ENCODE data around the gene IL17D.

The IL17D gene

GRCh38 chr13:20702530-20702914 is 977 bp upstream of the IL17D start:
- H3K27me3 ChIP-seq (ENCODE audit: insufficient read depth, low read length): no peaks in the 10 kb centered on the region
- H2AFZ ChIP-seq (ENCODE audit: low read depth, low read length): peak overlapping the region; percentile 79
- peaks cover 9% of the 10 kb centered on the region for H3K4me1 ChIP-seq (ENCODE audit: insufficient read depth, low read length)
- no peaks in the 10 kb centered on the region for H3K36me3 ChIP-seq (ENCODE audit: insufficient read depth, low read length)
- H3K4me3 ChIP-seq (ENCODE audit: low read length): peak overlapping the region; percentile 68
- H3K9me3 ChIP-seq (ENCODE audit: low read length): no peaks in the 10 kb centered on the region

GRCh38 chr13:20703780-20704458 is 420 bp downstream of the IL17D start:
- no peaks in the 10 kb centered on the region for H3K9me3 ChIP-seq (ENCODE audit: low read length)
- peak overlapping the region; percentile 68 for H3K4me3 ChIP-seq (ENCODE audit: low read length)
- no peaks in the 10 kb centered on the region for H3K27me3 ChIP-seq (ENCODE audit: insufficient read depth, low read length)
- no peak overlapping the region for H2AFZ ChIP-seq (ENCODE audit: low read depth, low read length)
- H3K4me1 ChIP-seq (ENCODE audit: insufficient read depth, low read length): peaks cover 9% of the 10 kb centered on the region
- H3K36me3 ChIP-seq (ENCODE audit: insufficient read depth, low read length): no peaks in the 10 kb centered on the region

DNA sequence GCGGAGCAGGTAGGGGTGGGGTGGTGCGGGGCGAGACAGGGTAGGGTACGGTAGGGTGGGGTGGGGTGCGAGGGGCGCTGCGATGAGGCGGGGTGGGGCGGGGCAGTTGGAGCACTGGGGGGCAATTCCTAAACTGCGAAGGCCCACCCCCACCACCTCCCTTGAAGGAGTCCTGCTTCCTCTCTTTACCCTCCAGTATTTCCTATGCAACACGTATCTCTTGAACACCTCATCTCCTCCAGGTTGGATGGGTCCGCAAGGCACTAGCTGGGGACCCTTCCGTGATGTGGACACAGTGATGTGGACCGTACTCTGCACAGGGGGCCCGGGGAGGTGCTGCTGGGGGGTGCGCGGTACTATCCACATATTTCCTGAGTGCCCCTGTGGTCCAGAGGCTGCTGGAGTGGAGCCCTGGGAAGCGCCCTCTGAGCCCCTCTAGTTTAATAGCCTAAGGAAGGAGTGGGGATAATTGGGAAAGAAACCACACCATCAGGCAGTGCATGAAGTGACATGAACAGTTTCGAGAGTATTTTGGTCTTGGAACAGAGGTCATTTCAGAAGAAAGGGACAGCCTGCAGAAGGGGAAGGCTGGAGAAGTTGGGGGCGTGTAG is 1.1 kb downstream of the IL17D start:
- Histone ChIP-seq H3K36me3 (ENCODE audit: insufficient read depth, low read length) (no peaks in the 10 kb centered on the region), H2AFZ (ENCODE audit: low read depth, low read length) (no peak overlapping the region), H3K27me3 (ENCODE audit: insufficient read depth, low read length) (no peaks in the 10 kb centered on the region), H3K4me3 (ENCODE audit: low read length) (no peak overlapping the region), H3K4me1 (ENCODE audit: insufficient read depth, low read length) (peaks cover 9% of the 10 kb centered on the region), H3K9me3 (ENCODE audit: low read length) (no peaks in the 10 kb centered on the region)

GRCh38 chr13:20706661-20707060 is 3.2 kb downstream of the IL17D start:
- Histone ChIP-seq H3K4me1 (ENCODE audit: insufficient read depth, low read length) (peaks cover 9% of the 10 kb centered on the region), H3K36me3 (ENCODE audit: insufficient read depth, low read length) (no peaks in the 10 kb centered on the region), H3K9me3 (ENCODE audit: low read length) (peaks cover 2% of the 10 kb centered on the region), H3K27me3 (ENCODE audit: insufficient read depth, low read length) (no peaks in the 10 kb centered on the region), H2AFZ (ENCODE audit: low read depth, low read length) (no peak overlapping the region), H3K4me3 (ENCODE audit: low read length) (no peak overlapping the region)

DNA sequence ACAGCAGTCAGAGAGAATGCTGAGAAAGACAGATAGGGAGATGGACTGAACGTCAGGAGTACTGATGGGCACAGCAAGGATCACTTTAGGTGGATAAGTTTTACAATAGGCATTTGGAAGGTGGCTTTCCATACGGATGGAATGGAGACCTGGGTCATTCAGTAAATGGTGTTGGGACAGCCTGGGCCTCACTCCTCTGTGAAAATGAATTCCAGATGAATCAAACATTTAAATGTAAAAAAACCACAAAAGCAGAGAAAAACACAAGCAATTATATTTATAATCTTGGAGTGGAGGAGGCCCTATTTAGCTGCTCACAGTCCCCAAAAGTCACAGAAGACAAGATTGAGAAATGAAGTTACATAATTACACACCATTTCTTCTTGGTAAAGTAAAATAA is 4.7 kb downstream of the IL17D start:
- peaks cover 2% of the 10 kb centered on the region for H3K9me3 ChIP-seq (ENCODE audit: low read length)

GRCh38 chr13:20709369-20709768 is 5.9 kb downstream of the IL17D start:
- no peaks in the 10 kb centered on the region for H3K27me3 ChIP-seq (ENCODE audit: insufficient read depth, low read length)
- no peak overlapping the region for H2AFZ ChIP-seq (ENCODE audit: low read depth, low read length)
- no peak overlapping the region for H3K4me3 ChIP-seq (ENCODE audit: low read length)

More for the DNA sequence above, 4.7 kb downstream of the IL17D start:
- no peak overlapping the region for H3K4me3 ChIP-seq (ENCODE audit: low read length)
- no peak overlapping the region for H2AFZ ChIP-seq (ENCODE audit: low read depth, low read length)
- H3K36me3 ChIP-seq (ENCODE audit: insufficient read depth, low read length): no peaks in the 10 kb centered on the region
- no peaks in the 10 kb centered on the region for H3K27me3 ChIP-seq (ENCODE audit: insufficient read depth, low read length)
- peaks cover 2% of the 10 kb centered on the region for H3K4me1 ChIP-seq (ENCODE audit: insufficient read depth, low read length)

GRCh38 chr13:20709782-20710181 is 6.3 kb downstream of the IL17D start:
- Histone ChIP-seq H3K9me3 (ENCODE audit: low read length) (peaks cover 2% of the 10 kb centered on the region), H3K4me3 (ENCODE audit: low read length) (no peak overlapping the region), H3K27me3 (ENCODE audit: insufficient read depth, low read length) (no peaks in the 10 kb centered on the region), H3K36me3 (ENCODE audit: insufficient read depth, low read length) (no peaks in the 10 kb centered on the region), H2AFZ (ENCODE audit: low read depth, low read length) (no peak overlapping the region), H3K4me1 (ENCODE audit: insufficient read depth, low read length) (no peaks in the 10 kb centered on the region)

More at GRCh38 chr13:20709369-20709768, 5.9 kb downstream of the IL17D start:
- Histone ChIP-seq H3K4me1 (ENCODE audit: insufficient read depth, low read length) (peaks cover 2% of the 10 kb centered on the region), H3K9me3 (ENCODE audit: low read length) (peaks cover 2% of the 10 kb centered on the region), H3K36me3 (ENCODE audit: insufficient read depth, low read length) (no peaks in the 10 kb centered on the region)

GRCh38 chr13:20711301-20712044 is 8.0 kb downstream of the IL17D start:
- Histone ChIP-seq H2AFZ (ENCODE audit: low read depth, low read length) (no peak overlapping the region), H3K4me3 (ENCODE audit: low read length) (no peak overlapping the region), H3K27me3 (ENCODE audit: insufficient read depth, low read length) (no peaks in the 10 kb centered on the region), H3K36me3 (ENCODE audit: insufficient read depth, low read length) (no peaks in the 10 kb centered on the region), H3K9me3 (ENCODE audit: low read length) (peaks cover 2% of the 10 kb centered on the region), H3K4me1 (ENCODE audit: insufficient read depth, low read length) (no peaks in the 10 kb centered on the region)

GRCh38 chr13:20713014-20713376 is 9.5 kb downstream of the IL17D start:
- Histone ChIP-seq H3K4me1 (ENCODE audit: insufficient read depth, low read length) (peaks cover 9% of the 10 kb centered on the region), H3K27me3 (ENCODE audit: insufficient read depth, low read length) (no peaks in the 10 kb centered on the region), H3K36me3 (ENCODE audit: insufficient read depth, low read length) (no peaks in the 10 kb centered on the region), H3K9me3 (ENCODE audit: low read length) (peaks cover 2% of the 10 kb centered on the region), H3K4me3 (ENCODE audit: low read length) (no peak overlapping the region), H2AFZ (ENCODE audit: low read depth, low read length) (no peak overlapping the region)

DNA sequence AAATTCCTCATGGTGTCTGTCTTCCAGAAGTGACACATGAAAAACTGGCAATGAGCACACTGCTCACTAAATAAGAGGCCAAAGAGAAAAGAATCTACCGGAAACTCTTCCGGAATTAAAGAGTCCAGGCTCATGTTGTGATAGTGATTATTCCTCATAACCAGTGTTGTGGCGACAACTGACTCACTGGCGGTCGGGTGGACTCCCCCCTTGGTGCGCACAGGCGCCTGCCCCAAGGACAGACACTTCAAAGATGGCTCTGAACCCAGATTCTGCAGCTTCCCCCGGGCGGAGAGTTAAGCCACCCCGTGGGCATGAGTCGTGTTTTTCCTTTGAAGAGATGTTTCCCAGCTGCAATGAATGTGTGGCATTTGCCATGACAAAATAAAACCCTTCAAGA is 10.3 kb downstream of the IL17D start:
- peaks cover 2% of the 10 kb centered on the region for H3K9me3 ChIP-seq (ENCODE audit: low read length)
- H3K4me1 ChIP-seq (ENCODE audit: insufficient read depth, low read length): peaks cover 9% of the 10 kb centered on the region
- no peaks in the 10 kb centered on the region for H3K27me3 ChIP-seq (ENCODE audit: insufficient read depth, low read length)
- H2AFZ ChIP-seq (ENCODE audit: low read depth, low read length): no peak overlapping the region
- no peaks in the 10 kb centered on the region for H3K36me3 ChIP-seq (ENCODE audit: insufficient read depth, low read length)
- no peak overlapping the region for H3K4me3 ChIP-seq (ENCODE audit: low read length)

GRCh38 chr13:20714161-20714560 is 10.7 kb downstream of the IL17D start:
- H3K9me3 ChIP-seq (ENCODE audit: low read length): peaks cover 2% of the 10 kb centered on the region
- no peak overlapping the region for H3K4me3 ChIP-seq (ENCODE audit: low read length)
- H2AFZ ChIP-seq (ENCODE audit: low read depth, low read length): no peak overlapping the region
- no peaks in the 10 kb centered on the region for H3K27me3 ChIP-seq (ENCODE audit: insufficient read depth, low read length)
- H3K36me3 ChIP-seq (ENCODE audit: insufficient read depth, low read length): no peaks in the 10 kb centered on the region
- peaks cover 9% of the 10 kb centered on the region for H3K4me1 ChIP-seq (ENCODE audit: insufficient read depth, low read length)

GRCh38 chr13:20714563-20715329 is 11.2 kb downstream of the IL17D start:
- no peak overlapping the region for H3K4me3 ChIP-seq (ENCODE audit: low read length)
- no peaks in the 10 kb centered on the region for H3K36me3 ChIP-seq (ENCODE audit: insufficient read depth, low read length)
- H3K4me1 ChIP-seq (ENCODE audit: insufficient read depth, low read length): peaks cover 9% of the 10 kb centered on the region
- H3K9me3 ChIP-seq (ENCODE audit: low read length): peaks cover 2% of the 10 kb centered on the region
- no peaks in the 10 kb centered on the region for H3K27me3 ChIP-seq (ENCODE audit: insufficient read depth, low read length)
- H2AFZ ChIP-seq (ENCODE audit: low read depth, low read length): no peak overlapping the region

- H2AFZ ChIP-seq (ENCODE audit: low read depth, low read length): no peak overlapping the region
- H3K27me3 ChIP-seq (ENCODE audit: insufficient read depth, low read length): no peaks in the 10 kb centered on the region
- H3K9me3 ChIP-seq (ENCODE audit: low read length): peaks cover 2% of the 10 kb centered on the region
- no peaks in the 10 kb centered on the region for H3K36me3 ChIP-seq (ENCODE audit: insufficient read depth, low read length)
- no peak overlapping the region for H3K4me3 ChIP-seq (ENCODE audit: low read length)
- peaks cover 9% of the 10 kb centered on the region for H3K4me1 ChIP-seq (ENCODE audit: insufficient read depth, low read length)
Observed at GRCh38 chr13:20715330-20715712, 11.8 kb downstream of the IL17D start.
